NCI-H1092 (cell line): Measurements from ENCODE around the gene MUC12.
"Not testable (repeated sequence)": the region's sequence is repeated elsewhere in the genome, so short reads cannot be mapped to it uniquely, and the experiment has no call there.

Experiments used
- DNase-seq: peaks from one replicate; lab custom pipeline; 2025; lab: John Stamatoyannopoulos, UW

MUC12 gene

DNA sequence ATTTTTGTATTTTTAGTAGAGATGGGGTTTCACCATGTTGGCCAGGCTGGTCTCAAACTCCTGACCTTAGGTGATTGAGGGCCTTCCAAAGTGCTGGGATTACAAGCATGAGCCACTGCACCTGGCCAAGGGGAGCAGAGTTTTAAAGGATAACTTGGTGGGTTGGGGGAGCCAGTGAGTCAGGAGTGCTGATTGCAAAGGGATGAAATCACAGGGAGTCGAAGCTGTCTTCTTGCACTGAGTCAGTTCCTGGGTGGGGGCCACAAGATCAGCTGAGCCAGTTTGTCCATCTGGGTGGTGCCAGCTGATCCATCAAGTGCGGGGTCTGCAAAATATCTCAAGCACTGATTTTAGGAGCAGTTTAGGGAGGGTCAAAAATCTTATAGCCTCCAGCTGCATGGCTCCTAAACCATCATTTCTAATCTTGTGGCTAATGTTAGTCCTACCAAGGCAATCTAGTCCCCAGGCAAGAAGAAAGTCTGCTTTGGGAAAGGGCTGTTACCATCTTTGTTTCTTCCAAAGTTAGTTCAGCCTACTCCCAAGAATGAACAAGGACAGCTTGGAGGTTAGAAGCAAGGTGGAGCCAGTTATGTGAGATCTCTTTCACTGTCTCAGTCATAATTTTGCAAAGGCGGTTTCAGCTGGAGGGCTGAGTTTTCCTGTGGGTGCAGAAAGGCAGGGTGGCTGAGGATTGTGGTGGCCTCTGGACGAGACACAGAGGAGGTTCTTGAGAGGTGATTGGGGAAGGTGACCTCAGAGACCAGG is 15.8 kb downstream of the MUC12 start:
- not testable (repeated sequence) for DNase-seq

DNA sequence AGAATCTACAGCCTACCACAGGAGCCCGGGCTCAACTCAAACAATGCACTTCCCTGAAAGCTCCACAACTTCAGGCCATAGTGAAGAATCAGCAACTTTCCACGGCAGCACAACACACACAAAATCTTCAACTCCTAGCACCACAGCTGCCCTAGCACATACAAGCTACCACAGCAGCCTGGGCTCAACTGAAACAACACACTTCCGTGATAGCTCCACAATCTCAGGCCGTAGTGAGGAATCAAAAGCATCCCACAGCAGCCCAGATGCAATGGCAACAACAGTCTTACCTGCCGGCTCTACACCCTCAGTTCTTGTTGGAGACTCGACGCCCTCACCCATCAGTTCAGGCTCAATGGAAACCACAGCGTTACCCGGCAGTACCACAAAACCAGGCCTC is 22.3 kb downstream of the MUC12 start:
- no peak for DNase-seq

DNA sequence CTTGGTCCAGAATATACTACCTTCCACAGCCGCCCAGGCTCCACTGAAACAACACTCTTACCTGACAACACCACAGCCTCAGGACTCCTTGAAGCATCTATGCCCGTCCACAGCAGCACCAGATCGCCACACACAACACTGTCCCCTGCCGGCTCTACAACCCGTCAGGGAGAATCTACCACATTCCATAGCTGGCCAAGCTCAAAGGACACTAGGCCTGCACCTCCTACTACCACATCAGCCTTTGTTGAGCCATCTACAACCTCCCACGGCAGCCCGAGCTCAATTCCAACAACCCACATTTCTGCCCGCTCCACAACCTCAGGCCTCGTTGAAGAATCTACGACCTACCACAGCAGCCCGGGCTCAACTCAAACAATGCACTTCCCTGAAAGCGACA is 22.9 kb downstream of the MUC12 start:
- not testable (repeated sequence) for DNase-seq

DNA sequence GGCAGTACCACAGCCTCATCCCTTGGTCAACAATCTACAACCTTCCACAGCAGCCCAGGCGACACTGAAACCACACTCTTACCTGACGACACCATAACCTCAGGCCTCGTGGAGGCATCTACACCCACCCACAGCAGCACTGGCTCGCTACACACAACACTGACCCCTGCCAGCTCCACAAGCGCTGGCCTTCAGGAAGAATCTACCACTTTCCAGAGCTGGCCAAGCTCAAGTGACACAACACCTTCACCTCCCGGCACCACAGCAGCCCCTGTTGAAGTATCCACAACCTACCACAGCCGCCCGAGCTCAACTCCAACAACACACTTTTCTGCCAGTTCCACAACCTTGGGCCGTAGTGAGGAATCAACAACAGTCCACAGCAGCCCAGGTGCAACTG is 25.3 kb downstream of the MUC12 start:
- not testable (repeated sequence) for DNase-seq

DNA sequence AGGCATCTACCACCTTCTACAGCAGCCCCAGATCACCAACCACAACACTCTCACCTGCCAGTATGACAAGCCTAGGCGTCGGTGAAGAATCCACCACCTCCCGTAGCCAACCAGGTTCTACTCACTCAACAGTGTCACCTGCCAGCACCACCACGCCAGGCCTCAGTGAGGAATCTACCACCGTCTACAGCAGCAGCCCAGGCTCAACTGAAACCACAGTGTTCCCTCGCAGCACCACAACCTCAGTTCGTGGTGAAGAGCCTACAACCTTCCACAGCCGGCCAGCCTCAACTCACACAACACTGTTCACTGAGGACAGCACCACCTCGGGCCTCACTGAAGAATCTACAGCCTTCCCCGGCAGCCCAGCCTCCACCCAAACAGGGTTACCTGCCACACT is 29.2 kb downstream of the MUC12 start:
- DNase-seq = not testable (repeated sequence)

DNA sequence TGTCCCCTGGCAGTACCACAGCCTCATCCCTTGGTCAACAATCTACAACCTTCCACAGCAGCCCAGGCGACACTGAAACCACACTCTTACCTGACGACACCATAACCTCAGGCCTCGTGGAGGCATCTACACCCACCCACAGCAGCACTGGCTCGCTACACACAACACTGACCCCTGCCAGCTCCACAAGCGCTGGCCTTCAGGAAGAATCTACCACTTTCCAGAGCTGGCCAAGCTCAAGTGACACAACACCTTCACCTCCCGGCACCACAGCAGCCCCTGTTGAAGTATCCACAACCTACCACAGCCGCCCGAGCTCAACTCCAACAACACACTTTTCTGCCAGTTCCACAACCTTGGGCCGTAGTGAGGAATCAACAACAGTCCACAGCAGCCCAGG is 30.0 kb downstream of the MUC12 start:
- not testable (repeated sequence) for DNase-seq

DNA sequence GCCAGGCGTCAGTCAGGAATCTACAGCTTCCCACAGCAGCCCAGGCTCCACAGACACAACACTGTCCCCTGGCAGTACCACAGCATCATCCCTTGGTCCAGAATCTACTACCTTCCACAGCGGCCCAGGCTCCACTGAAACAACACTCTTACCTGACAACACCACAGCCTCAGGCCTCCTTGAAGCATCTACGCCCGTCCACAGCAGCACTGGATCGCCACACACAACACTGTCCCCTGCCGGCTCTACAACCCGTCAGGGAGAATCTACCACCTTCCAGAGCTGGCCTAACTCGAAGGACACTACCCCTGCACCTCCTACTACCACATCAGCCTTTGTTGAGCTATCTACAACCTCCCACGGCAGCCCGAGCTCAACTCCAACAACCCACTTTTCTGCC is 30.7 kb downstream of the MUC12 start:
- DNase-seq = not testable (repeated sequence)

DNA sequence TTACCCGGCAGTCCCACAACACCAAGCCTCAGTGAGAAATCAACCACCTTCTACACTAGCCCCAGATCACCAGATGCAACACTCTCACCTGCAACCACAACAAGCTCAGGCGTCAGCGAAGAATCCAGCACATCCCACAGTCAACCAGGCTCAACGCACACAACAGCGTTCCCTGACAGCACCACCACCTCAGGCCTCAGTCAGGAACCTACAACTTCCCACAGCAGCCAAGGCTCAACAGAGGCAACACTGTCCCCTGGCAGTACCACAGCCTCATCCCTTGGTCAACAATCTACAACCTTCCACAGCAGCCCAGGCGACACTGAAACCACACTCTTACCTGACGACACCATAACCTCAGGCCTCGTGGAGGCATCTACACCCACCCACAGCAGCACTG is 33.0 kb downstream of the MUC12 start:
- not testable (repeated sequence) for DNase-seq

DNA sequence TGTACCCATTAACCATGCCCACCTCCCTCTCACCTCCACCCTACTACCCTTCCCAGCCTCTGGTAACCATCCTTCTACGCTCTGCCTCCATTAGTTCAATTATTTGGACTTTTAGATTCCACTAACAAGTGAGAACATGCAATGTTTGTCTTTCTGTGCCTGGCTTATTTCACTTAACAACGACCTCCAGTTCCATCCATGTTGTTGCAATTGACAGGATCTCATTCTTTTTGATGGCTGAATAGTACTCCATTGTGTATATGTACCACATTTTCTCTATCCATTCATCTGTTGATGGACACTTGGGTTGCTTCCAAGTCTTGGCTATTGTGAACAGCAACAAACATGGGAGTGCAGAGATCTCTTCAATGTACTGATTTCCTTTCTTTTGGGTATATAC is 38.0 kb downstream of the MUC12 start:
- DNase-seq = not testable (repeated sequence)

DNA sequence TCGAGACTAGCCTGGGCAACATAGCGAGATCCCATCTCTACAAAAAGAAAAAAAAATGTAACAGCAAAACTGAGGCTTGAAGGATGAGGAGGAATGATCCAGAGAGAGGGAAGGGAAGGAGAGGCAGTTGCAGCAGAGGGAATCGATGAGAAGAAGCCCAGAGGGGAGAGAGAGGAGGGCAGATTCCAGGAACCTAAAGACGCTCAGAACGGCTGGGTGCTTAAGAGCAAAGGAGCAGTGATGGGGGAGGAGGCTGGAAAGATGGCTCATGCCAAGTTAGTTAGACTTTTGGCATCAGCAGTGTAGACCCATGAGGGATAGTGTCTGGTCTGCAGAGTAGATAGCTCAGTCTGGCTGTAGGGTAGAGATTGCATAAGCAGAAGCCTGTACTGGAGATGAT is 40.3 kb downstream of the MUC12 start:
- no peak for DNase-seq

DNA sequence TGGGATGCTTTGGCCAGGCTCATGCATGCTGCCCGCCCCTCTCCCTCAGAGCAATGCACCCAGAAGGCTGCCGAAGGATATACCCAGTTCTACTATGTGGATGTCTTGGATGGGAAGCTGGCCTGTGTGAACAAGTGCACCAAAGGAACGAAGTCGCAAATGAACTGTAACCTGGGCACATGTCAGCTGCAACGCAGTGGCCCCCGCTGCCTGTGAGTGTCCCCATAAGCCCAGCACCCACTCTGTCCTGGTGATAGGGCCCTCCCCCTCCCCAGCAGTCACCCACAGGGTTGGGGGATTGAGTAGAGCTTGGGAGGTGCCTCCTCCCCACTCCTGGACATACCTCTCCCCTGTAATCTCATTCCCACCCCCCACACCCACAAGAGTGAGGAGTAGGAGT is 43.6 kb downstream of the MUC12 start:
- DNase-seq = no peak

DNA sequence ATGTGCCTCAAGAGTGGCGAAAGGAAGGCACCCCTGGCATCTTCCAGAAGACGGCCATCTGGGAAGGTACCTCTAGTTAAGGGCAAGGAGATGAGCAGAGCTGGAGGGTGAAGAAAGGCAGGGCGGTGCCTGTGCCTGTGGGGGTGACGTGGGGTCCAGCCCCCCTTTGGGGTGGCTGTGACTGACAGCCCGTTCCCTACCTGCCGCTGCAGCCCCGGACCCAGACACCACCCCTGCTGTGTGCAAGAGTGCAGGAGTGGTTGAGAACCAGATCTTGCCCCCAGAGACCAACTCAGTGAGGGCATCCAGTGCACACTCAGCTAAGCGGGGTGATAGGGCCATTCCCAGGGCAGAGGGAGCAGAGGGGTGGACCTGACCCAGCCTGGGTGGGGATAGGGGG is 46.3 kb downstream of the MUC12 start:
- no peak for DNase-seq

DNA sequence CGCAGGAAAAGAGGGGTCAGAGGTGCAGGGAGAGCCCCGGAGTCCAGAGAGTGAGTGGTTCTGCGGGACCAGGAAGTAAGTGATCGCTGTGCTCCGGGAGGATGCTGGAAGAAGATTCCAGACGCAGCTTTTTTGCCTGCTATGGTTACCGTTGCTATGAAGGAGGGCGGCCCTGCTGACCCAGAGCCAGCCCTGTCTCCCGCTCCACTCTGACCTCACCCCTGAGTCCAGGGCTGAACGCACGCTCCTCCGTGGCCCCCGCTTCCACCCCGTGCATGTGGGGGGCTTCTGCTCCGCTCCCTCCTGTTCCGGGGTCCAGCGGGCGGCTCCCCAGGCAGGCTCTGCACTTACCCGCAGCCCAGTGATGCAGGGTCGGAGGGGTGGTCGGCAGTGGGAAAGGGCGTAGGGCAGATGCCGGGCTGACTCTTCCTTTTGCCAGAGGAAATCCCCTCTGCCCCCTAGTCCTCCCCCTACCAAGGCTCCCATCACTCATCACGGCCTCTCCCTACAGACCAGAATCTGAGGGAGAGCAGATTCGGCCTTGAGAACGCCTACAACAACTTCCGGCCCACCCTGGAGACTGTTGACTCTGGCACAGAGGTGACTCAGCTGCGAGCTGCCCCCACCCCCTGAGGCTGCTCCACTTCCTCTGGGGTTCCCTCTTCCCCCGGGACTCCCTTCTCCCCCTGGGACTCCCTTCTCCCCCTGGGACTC is 47.9 kb downstream of the MUC12 start:
- no peak for DNase-seq

DNA sequence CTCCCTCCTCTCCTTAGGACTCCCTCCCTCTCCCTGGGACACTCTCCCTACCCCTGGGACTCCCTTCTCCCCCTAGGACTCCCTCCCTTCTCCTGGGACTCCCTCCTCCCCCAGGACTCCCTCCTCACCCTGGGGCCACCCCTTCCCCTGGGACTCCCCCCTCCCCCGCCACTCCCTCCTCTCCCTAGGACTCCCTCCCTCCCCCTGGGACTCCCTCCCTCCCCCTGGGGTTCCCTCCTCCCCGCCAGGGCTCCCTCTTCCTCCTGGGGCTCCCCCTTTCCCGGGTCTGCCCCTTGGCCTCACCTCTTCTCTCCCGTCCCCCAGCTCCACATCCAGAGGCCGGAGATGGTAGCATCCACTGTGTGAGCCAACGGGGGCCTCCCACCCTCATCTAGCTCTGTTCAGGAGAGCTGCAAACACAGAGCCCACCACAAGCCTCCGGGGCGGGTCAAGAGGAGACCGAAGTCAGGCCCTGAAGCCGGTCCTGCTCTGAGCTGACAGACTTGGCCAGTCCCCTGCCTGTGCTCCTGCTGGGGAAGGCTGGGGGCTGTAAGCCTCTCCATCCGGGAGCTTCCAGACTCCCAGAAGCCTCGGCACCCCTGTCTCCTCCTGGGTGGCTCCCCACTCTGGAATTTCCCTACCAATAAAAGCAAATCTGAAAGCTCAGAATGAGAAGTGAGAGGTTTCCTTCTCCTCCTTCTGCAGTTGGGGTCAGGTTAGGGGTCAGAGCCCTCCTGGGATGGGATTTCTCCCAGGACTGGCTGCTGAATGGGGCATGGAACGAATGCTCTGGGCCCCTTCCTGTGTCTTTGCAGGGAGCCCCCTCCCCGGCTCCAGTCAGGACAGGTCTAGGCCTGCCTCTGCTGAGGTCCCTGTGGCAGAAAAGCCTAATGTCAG is 49.2 kb downstream of the MUC12 start:
- DNase-seq = no peak

DNA sequence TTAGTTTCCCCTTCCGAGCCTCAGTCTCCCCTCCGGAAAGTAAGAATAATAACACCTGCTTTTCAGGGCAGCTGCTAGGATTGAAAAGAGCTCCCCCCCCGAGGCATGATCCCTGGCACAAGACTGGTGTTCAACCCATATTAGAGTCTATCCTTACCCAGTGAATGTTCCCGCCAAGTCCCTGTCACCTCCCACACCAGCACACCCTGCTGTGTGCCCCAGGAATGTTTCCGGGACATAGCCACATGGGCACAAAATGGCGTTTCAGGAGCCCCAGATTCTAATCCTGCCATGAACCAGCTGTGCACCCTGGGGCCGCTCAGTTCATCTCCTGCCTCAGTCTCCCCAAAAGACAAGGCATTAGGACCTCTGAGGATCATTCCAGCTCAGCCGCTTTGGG is 51.1 kb downstream of the MUC12 start:
- DNase-seq = no peak

DNA sequence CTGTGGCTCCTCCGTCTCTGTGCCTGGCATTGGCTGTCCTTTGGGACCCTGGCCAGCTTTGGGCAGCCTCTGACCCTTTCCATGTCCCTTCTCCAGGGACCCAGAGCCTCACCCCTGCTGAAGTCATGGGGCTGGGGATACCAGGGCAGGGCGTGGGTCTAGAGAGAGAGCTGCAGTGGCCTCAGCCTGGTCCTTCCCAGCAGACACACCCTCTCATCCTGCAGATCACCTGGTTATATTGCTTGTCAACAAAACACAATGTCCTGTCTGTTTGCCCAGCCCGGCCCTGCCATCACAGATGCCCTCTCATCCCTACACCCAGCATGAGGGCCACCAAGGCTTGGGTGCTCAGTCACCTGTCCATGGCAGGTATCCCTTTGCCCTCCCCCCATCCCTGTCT is 52.3 kb downstream of the MUC12 start:
- no peak for DNase-seq

DNA sequence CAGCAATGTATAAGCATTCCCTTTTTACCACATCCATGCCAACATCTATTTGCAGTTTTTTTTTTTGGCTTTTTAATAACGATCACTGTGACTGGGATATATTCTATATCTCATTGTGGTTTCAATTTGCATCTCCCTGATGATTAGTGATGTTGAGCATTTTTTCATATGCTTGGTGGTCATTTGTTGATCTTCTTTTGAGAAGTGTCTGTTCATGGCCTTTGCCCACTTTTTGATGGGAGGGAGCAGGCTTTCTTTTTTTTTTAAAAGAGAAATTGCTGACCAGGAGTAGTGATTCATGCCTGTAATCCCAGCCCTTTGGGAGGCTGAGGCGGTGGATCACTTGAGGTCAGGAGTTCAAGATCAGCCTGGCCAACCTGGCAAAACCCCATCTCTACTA is 54.5 kb downstream of the MUC12 start:
- no peak for DNase-seq

DNA sequence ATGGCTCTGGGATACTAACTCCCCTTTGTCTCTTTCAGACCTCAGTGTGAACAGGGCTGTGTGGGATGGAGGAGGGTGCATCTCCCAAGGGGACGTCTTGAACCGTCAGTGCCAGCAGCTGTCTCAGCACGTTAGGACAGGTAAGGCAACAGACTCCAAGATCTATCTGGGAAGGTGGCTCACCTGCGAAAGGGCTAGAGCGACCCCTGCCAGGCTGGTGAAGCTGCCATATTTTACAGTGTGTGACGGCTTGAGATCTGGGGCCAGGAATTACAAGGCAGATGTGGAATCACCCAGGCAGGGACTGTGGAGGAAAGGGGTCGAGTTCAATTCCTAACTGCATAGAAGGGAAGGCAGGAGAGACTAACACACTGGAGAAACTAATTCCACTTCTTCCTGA is 61.7 kb downstream of the MUC12 start:
- no peak for DNase-seq

DNA sequence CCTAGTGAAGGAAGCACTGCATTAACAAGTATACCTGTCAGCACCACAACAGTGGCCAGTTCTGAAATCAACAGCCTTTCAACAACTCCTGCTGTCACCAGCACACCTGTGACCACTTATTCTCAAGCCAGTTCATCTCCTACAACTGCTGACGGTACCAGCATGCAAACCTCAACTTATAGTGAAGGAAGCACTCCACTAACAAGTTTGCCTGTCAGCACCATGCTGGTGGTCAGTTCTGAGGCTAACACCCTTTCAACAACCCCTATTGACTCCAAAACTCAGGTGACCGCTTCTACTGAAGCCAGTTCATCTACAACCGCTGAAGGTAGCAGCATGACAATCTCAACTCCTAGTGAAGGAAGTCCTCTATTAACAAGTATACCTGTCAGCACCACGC is 66.6 kb downstream of the MUC12 start:
- DNase-seq = no peak

DNA sequence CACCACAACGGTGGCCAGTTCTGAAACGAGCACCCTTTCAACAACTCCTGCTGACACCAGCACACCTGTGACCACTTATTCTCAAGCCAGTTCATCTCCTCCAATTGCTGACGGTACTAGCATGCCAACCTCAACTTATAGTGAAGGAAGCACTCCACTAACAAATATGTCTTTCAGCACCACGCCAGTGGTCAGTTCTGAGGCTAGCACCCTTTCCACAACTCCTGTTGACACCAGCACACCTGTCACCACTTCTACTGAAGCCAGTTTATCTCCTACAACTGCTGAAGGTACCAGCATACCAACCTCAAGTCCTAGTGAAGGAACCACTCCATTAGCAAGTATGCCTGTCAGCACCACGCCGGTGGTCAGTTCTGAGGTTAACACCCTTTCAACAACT is 71.9 kb downstream of the MUC12 start:
- DNase-seq = not testable (repeated sequence)

DNA sequence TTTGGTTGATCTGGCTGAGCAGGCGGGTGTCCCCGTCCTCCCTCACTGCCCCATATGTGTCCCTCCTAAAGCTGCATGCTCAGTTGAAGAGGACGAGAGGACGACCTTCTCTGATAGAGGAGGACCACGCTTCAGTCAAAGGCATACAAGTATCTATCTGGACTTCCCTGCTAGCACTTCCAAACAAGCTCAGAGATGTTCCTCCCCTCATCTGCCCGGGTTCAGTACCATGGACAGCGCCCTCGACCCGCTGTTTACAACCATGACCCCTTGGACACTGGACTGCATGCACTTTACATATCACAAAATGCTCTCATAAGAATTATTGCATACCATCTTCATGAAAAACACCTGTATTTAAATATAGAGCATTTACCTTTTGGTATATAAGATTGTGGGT is 89.0 kb downstream of the MUC12 start:
- no peak for DNase-seq

DNA sequence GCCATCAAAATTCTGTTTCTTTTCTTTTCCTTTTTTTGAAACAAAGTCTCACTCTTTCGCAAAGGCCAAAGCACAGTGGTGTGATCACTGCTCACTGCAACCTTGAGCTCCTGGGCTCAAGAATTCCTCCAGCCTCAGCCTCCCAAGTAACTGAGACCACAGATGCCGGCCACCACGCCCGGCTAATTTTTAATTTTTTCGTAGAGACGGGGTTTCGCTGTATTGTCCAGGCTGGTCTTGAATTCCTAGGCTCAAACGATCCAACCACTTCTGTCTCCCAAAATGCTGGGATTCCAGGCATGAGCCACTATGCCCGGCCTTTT is 90.2 kb downstream of the MUC12 start:
- DNase-seq = no peak

DNA sequence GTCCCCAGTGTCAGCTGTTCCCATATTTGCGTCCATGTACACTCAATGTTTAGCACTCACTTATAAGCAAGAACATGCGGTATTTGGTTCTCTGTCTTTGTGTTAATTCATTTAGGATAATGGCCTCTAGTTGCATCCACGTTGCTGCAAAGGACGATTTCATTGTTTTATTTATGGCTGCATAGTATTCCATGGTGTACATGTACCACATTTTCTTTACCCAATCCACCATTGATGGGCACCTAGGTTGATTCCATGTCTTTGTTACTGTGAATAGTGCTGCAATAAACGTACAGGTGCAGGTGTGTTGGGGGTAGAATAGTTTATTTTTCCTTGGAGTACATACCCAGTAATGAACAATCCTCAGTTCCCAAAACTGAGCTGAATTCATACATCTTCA is 91.6 kb downstream of the MUC12 start:
- DNase-seq = no peak
